Measurements from ENCODE around the gene C10orf120. TPM values are rescaled to one million over a fixed set of nuclear protein-coding genes. Genes with fewer than 3 reads are reported as not detected.

The C10orf120 gene
- total RNA-seq, 4 donors from 2014 or later, result not detected

- no peak for TF ChIP-seq EP300 (IDR thresholded peaks at IDR 0.05; ENCODE audit: low read depth)
- Histone ChIP-seq H3K9me3 (no peaks in the 10 kb centered on the region), H3K4me3 (no peak overlapping the region), H3K36me3 (no peaks in the 10 kb centered on the region), H3K27me3 (peaks cover 15% of the 10 kb centered on the region), H3K4me1 (no peaks in the 10 kb centered on the region), H3K27ac (no peak overlapping the region)
- intact Hi-C loops (cut with DNase I; ENCODE audit: low total_unique reads) (no loop called here), in situ Hi-C loops (cut with MboI; ENCODE audit: low pct_ligation_motif_present in 1 of 4, low pct_unique_long_range_greater_than_20kb in 1 of 4, low sequenced_read_pairs in 3 of 4) (no loop called here)
- 64% methylated on average over 4 of the region's 4 CpGs; no CpG with 5 or more reads in 1 of the 2 donors for WGBS, 2 donors (ENCODE audit: low coverage in 1 of 2)
- DNase-seq, result no peak
Observed at GRCh38 chr10:122657255-122657654, 42.4 kb downstream of the C10orf120 start.

GRCh38 chr10:122656741-122657140 is 42.9 kb downstream of the C10orf120 start:
- intact Hi-C loops (cut with DNase I; ENCODE audit: low total_unique reads) (no loop called here), in situ Hi-C loops (cut with MboI; ENCODE audit: low pct_ligation_motif_present in 1 of 4, low pct_unique_long_range_greater_than_20kb in 1 of 4, low sequenced_read_pairs in 3 of 4) (no loop called here)
- Histone ChIP-seq H3K9me3 (no peaks in the 10 kb centered on the region), H3K27me3 (peaks cover 18% of the 10 kb centered on the region), H3K27ac (no peak overlapping the region), H3K4me3 (no peak overlapping the region), H3K4me1 (no peaks in the 10 kb centered on the region), H3K36me3 (no peaks in the 10 kb centered on the region)
- 69% methylated on average over 5 of the region's 5 CpGs; no CpG with 5 or more reads in 1 of the 2 donors for WGBS, 2 donors (ENCODE audit: low coverage in 1 of 2)
- DNase-seq, result no peak
- TF ChIP-seq EP300 (IDR thresholded peaks at IDR 0.05; ENCODE audit: low read depth) (no peak), POLR2A (IDR thresholded peaks at IDR 0.05) (no peak), CTCF (IDR thresholded peaks at IDR 0.05) (no peak), POLR2AphosphoS5 (IDR thresholded peaks at IDR 0.05) (no peak)

GRCh38 chr10:122656308-122656705 is 43.3 kb downstream of the C10orf120 start:
- DNase-seq, result no peak
- no peaks in the 10 kb centered on the region for H3K4me1 ChIP-seq
- intact Hi-C loops (cut with DNase I; ENCODE audit: low total_unique reads), result no loop called here
- TF ChIP-seq POLR2AphosphoS5 (IDR thresholded peaks at IDR 0.05), result no peak
- TF ChIP-seq EP300 (IDR thresholded peaks at IDR 0.05; ENCODE audit: low read depth), result no peak
- TF ChIP-seq CTCF (IDR thresholded peaks at IDR 0.05), result no peak
- H3K36me3 ChIP-seq, result no peaks in the 10 kb centered on the region
- no peak overlapping the region for H3K4me3 ChIP-seq
- WGBS, 2 donors (ENCODE audit: low coverage in 1 of 2), result 25 to 38% methylated on average over 2 of the region's 2 CpGs
- H3K27me3 ChIP-seq, result peaks cover 22% of the 10 kb centered on the region
- in situ Hi-C loops (cut with MboI; ENCODE audit: low pct_ligation_motif_present in 1 of 4, low pct_unique_long_range_greater_than_20kb in 1 of 4, low sequenced_read_pairs in 3 of 4), result no loop called here
- H3K9me3 ChIP-seq, result no peaks in the 10 kb centered on the region
- no peak overlapping the region for H3K27ac ChIP-seq

- no peaks in the 10 kb centered on the region for H3K36me3 ChIP-seq
- H3K27me3 ChIP-seq, result peaks cover 27% of the 10 kb centered on the region
- in situ Hi-C loops (cut with MboI; ENCODE audit: low pct_ligation_motif_present in 1 of 4, low pct_unique_long_range_greater_than_20kb in 1 of 4, low sequenced_read_pairs in 3 of 4) (no loop called here), intact Hi-C loops (cut with DNase I; ENCODE audit: low total_unique reads) (no loop called here)
- H3K4me3 ChIP-seq, result no peak overlapping the region
- TF ChIP-seq POLR2AphosphoS5 (IDR thresholded peaks at IDR 0.05), result no peak
- no peak for TF ChIP-seq EP300 (IDR thresholded peaks at IDR 0.05; ENCODE audit: low read depth)
- no peak for TF ChIP-seq CTCF (IDR thresholded peaks at IDR 0.05)
- no peak for TF ChIP-seq POLR2A (IDR thresholded peaks at IDR 0.05)
- H3K9me3 ChIP-seq, result no peaks in the 10 kb centered on the region
- H3K27ac ChIP-seq, result no peak overlapping the region
- no peaks in the 10 kb centered on the region for H3K4me1 ChIP-seq
- WGBS, 2 donors (ENCODE audit: low coverage in 1 of 2), result 63 to 76% methylated on average over 6 to 9 of the region's 9 CpGs
- DNase-seq, result no peak
Observed at GRCh38 chr10:122655524-122656307, 43.9 kb downstream of the C10orf120 start.
